ENCODE data around the gene DNTT.

The DNTT gene

GRCh38 chr10:96304230-96304629, at the start of gene DNTT:
TSS of gene DNTT (plus strand) at chr10:96304434. CDS start at chr10:96304498, 64 bp downstream.
- DNase-seq, result no peak

GRCh38 chr10:96254976-96255375, 49.3 kb upstream of the DNTT start:
- DNase-seq, result no peak

- DNase-seq, result no peak
Measured at GRCh38 chr10:96255549-96256333, 48.5 kb upstream of the DNTT start.

- no peak for DNase-seq
Measured at GRCh38 chr10:96257944-96258343, 46.3 kb upstream of the DNTT start.

- DNase-seq, result no peak
Measured at GRCh38 chr10:96259150-96259549, 45.1 kb upstream of the DNTT start.

- no peak for DNase-seq
Measured at GRCh38 chr10:96260014-96260413, 44.2 kb upstream of the DNTT start.

GRCh38 chr10:96261132-96261531, 43.1 kb upstream of the DNTT start:
- DNase-seq, result no peak

- DNase-seq, result no peak
Measured at GRCh38 chr10:96261930-96262329, 42.3 kb upstream of the DNTT start.

- no peak for DNase-seq
Measured at GRCh38 chr10:96263176-96263575, 41.1 kb upstream of the DNTT start.

- DNase-seq, result no peak
Measured at GRCh38 chr10:96263669-96264068, 40.6 kb upstream of the DNTT start.

- no peak for DNase-seq
Measured at GRCh38 chr10:96264938-96265337, 39.3 kb upstream of the DNTT start.

- no peak for DNase-seq
Measured at GRCh38 chr10:96266118-96266770, 38.0 kb upstream of the DNTT start.

- DNase-seq, result no peak
Measured at GRCh38 chr10:96267234-96267705, 37.0 kb upstream of the DNTT start.

GRCh38 chr10:96268341-96268909, 35.8 kb upstream of the DNTT start:
- DNase-seq, result no peak

- DNase-seq, result no peak
Measured at GRCh38 chr10:96269438-96270300, 34.6 kb upstream of the DNTT start.

- no peak for DNase-seq
Measured at GRCh38 chr10:96270571-96270970, 33.7 kb upstream of the DNTT start.

GRCh38 chr10:96271016-96271815, 33.0 kb upstream of the DNTT start, which contains the start of gene BLNK:
TSS of gene BLNK (minus strand) at chr10:96271569. CDS start at chr10:96271398, 171 bp downstream.
- no peak for DNase-seq

- no peak for DNase-seq
Measured at GRCh38 chr10:96272316-96273280, 31.6 kb upstream of the DNTT start.

GRCh38 chr10:96275685-96276418, 28.4 kb upstream of the DNTT start:
- DNase-seq, result no peak

GRCh38 chr10:96276426-96276825, 27.8 kb upstream of the DNTT start:
- DNase-seq, result no peak
